Uterus (tissue), 4 donors: ENCODE measurements around the gene CASK. TPM values are rescaled to one million over a fixed set of nuclear protein-coding genes. Genes with fewer than 3 reads are reported as not detected.
A peak's percentile ranks its signal among the peaks of the same experiment; 100 is the strongest.

Source experiments
- DNase-seq, 2 donors: peaks; one replicate each; pipeline ENCODE4 v3.0.0-alpha.2; 2019 to 2020
- H3K27ac ChIP-seq, 2 donors: fragments of 200-600 bp; sonication (generic); 1 replicate in 1 of 2; 2 replicates in 1 of 2; pipeline ENCODE4 v1.5.1; 2016 to 2018
- H3K27me3 ChIP-seq, 2 donors: fragments of 200-600 bp; sonication (generic); one replicate each; pipeline ENCODE4 v1.5.1; 2018 to 2019; ENCODE audit warnings: control low read depth in 1 of 2
- H3K36me3 ChIP-seq, 2 donors: fragments of 200-600 bp; sonication (generic); one replicate each; pipeline ENCODE4 v1.5.1; 2019; ENCODE audit warnings: control low read depth in 1 of 2
- H3K4me1 ChIP-seq, 2 donors: fragments of 200-600 bp; sonication (generic); one replicate each; pipeline ENCODE4 v1.5.1; 2018 to 2019; ENCODE audit warnings: control low read depth in 1 of 2
- H3K4me3 ChIP-seq, 2 donors: fragments of 200-600 bp; sonication (generic); 1 replicate in 1 of 2; 2 replicates in 1 of 2; pipeline ENCODE4 v1.5.1; 2018 to 2019; ENCODE audit warnings: mild to moderate bottlenecking in 1 of 2
- H3K9me3 ChIP-seq, 2 donors: fragments of 200-600 bp; sonication (generic); one replicate each; pipeline ENCODE4 v1.5.1; 2019; ENCODE audit warnings: control low read depth in 1 of 2
- POLR2A ChIP-seq, 2 donors: fragments of 450-650 bp; IDR thresholded peaks; one replicate each; pipeline ENCODE4 v1.6.1; 2016; ENCODE audit warnings: antibody characterized with exemption in 2 of 2, mild to moderate bottlenecking in 1 of 2, moderate library complexity in 1 of 2
- intact Hi-C: fragments of 100-400 bp; cut with DNase I; formaldehyde crosslinking; loops from one replicate; pipeline ENCODE4 v1.15.1; 2023; ENCODE audit warnings: low total_unique reads
- total RNA-seq, 4 donors: library from RNA; depleted of rRNA in 3 of 4; stranded (reverse); fragments of >200 nt in 3 of 4; gene quantifications; one replicate each; pipeline versions ENCODE4 v1.1.0 to v1.2.4, GENCODE V29; 2014 to 2023
- TF ChIP-seq, protein P1 (sequence below), 4 experiments: fragments of 200-600 bp in 2 of 4; fragments of 450-650 bp in 2 of 4; sonication (generic) in 2 of 4; IDR thresholded peaks; one replicate each; pipeline ENCODE4 v1.5.1; 2016 to 2019; ENCODE audit warnings: antibody characterized with exemption in 4 of 4, mild to moderate bottlenecking in 2 of 4, moderate library complexity in 1 of 4
- donor health status: DM: yes; HTN: yes; CAD: no.

CASK gene
- total RNA-seq, 4 donors from 2014 or later = 7.9 to 76.0 (median 40.7) TPM

DNA sequence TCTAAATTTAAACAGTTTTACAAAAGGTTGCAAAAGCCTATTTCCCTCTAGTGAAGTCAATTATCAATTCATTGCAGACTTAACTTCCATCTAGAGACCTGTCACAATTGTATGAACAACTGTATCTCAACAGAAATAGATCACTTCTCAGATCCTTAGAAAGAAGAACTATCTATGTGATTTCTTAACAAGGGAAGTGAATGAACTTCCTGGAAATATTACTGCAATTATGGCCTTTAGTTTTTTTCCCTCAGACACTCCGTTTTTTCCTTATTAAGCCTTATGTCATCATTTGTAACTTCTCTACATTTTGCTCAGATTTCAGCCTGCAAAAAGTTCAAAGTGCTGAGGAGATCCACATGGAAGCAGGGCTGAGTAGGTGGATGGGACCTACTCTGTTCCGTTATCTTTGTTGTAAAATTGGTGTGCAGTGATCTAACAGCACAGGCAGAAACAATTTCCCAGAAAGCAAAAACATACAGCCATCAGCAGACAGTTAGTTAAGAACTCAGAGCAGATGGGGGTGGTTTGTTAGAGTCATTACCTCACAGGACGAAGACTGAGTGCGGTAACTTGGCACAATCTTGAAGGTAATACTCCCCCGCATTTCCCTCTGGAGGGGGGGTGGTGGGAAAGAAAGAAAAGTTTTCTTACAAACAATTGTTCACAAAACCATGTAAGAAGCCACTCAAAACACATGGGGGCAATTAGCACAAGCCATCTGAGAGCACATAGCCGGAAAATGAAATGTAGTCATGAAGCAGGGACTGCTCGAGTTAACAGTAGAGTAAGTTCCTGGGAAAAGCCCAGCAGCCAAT, 363.9 kb downstream of the CASK start:
- intact Hi-C loops = no loop called here
- no peaks in the 10 kb centered on the region for H3K27me3 ChIP-seq
- peak overlapping the region in 1 of 2 donors; percentile 34 for H3K27ac ChIP-seq

DNA sequence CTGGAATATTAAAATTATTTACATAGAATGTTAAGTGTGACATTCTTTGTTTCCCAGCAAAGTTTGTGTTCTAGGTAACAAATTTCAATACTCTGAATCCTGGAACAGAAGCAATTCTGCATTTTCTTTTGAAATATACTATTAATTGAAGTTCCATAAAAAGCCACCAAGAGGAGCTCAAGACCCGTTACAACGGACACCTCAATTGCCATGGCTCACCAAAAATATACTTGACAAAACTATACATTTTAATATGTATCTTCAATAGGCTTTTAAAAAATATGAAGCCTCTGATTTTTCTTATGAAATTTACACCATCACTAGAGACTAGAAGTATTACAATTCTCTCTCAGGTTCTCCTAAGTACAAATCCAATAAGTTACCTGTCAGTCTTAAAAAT, 364.8 kb downstream of the CASK start:
- H3K4me3 ChIP-seq = no peak overlapping the region
- intact Hi-C loops = no loop called here
- no peak overlapping the region for H3K27ac ChIP-seq
- no peaks in the 10 kb centered on the region for H3K4me1 ChIP-seq
- H3K9me3 ChIP-seq = no peaks in the 10 kb centered on the region
- no peak for DNase-seq
- no peaks in the 10 kb centered on the region for H3K36me3 ChIP-seq
- TF ChIP-seq POLR2A (IDR thresholded peaks at IDR 0.05) = no peak
- TF ChIP-seq, protein P1, sequence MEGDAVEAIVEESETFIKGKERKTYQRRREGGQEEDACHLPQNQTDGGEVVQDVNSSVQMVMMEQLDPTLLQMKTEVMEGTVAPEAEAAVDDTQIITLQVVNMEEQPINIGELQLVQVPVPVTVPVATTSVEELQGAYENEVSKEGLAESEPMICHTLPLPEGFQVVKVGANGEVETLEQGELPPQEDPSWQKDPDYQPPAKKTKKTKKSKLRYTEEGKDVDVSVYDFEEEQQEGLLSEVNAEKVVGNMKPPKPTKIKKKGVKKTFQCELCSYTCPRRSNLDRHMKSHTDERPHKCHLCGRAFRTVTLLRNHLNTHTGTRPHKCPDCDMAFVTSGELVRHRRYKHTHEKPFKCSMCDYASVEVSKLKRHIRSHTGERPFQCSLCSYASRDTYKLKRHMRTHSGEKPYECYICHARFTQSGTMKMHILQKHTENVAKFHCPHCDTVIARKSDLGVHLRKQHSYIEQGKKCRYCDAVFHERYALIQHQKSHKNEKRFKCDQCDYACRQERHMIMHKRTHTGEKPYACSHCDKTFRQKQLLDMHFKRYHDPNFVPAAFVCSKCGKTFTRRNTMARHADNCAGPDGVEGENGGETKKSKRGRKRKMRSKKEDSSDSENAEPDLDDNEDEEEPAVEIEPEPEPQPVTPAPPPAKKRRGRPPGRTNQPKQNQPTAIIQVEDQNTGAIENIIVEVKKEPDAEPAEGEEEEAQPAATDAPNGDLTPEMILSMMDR (IDR thresholded peaks at IDR 0.05) = peak in 3 of 4 experiments; percentile 21 to 28 (median 25)
- H3K27me3 ChIP-seq = no peaks in the 10 kb centered on the region

More for the DNA sequence above, 363.9 kb downstream of the CASK start:
- H3K4me3 ChIP-seq = no peak overlapping the region
- no peaks in the 10 kb centered on the region for H3K9me3 ChIP-seq
- DNase-seq = peak; percentile 28 to 37
- no peaks in the 10 kb centered on the region for H3K4me1 ChIP-seq
- no peaks in the 10 kb centered on the region for H3K36me3 ChIP-seq
- no peak for TF ChIP-seq POLR2A (IDR thresholded peaks at IDR 0.05)
- TF ChIP-seq, protein P1 (IDR thresholded peaks at IDR 0.05) = no peak

DNA sequence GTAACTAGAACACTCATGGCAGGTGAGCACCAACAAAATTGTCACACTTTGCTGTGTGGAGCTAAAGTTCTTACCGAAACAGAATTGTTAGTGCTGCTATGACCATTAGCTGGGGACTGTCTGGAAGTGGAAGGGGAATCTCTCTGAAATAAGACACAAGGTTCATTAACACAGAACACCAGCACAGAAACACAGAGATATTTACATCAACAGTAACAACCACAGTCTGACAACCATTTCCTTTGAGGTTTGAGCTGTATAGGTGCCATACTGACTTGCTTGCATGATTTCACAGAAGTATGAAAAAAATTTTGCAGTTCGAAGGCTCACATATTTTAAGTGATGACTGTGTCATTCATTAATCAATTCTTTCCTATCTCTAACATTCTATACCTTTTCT, 366.4 kb downstream of the CASK start:
- no peaks in the 10 kb centered on the region for H3K27me3 ChIP-seq
- no peak overlapping the region for H3K27ac ChIP-seq
- intact Hi-C loops = no loop called here
- H3K36me3 ChIP-seq = no peaks in the 10 kb centered on the region
- no peaks in the 10 kb centered on the region for H3K9me3 ChIP-seq
- H3K4me3 ChIP-seq = no peak overlapping the region
- no peak for DNase-seq
- no peak for TF ChIP-seq POLR2A (IDR thresholded peaks at IDR 0.05)
- TF ChIP-seq, protein P1 (IDR thresholded peaks at IDR 0.05) = no peak
- H3K4me1 ChIP-seq = no peaks in the 10 kb centered on the region

DNA sequence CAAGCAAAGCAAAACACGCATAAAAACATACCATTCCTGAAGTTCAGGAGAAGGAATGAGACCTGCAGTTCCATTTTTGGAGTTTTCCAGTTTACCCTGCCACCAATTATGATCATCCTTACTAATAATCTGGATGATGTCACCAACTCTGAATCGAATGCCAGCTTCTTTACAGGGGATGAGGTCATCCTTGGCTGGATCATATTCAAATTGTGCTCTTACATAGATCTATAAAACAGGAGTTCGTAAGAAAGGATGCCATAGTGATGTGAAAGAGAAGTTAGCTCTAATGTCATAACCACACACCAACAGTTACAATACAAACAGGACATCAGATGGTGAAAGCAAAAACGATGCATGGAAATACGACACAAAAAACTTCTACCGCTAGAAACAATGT, 369.7 kb downstream of the CASK start:
- no peak for TF ChIP-seq POLR2A (IDR thresholded peaks at IDR 0.05)
- TF ChIP-seq, protein P1 (IDR thresholded peaks at IDR 0.05) = no peak
- no peak for DNase-seq
- Histone ChIP-seq H3K4me3 (no peak overlapping the region), H3K36me3 (no peaks in the 10 kb centered on the region), H3K27ac (no peak overlapping the region), H3K9me3 (no peaks in the 10 kb centered on the region), H3K27me3 (no peaks in the 10 kb centered on the region), H3K4me1 (no peaks in the 10 kb centered on the region)
- intact Hi-C loops = no loop called here

DNA sequence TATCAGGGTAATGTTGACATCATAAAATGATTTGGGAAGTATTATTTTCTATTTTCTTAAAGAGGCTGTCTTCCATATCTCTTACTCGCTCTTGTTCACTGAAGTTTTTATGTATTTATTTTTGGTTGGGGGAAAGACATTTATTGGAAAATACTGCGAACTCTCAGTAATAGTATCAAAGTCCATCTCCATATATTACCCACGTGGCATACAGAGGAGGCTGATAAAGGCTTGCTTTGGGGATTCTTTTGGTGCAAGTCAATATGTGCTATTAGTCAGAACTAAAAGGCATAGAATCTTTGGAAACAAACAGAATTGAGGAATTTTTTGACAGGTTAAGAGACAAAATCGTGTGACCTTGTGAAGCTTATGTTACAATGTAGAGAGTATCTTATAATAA, 374.9 kb downstream of the CASK start:
- Histone ChIP-seq H3K4me3 (no peak overlapping the region), H3K36me3 (no peaks in the 10 kb centered on the region), H3K4me1 (no peaks in the 10 kb centered on the region), H3K27me3 (no peaks in the 10 kb centered on the region), H3K27ac (no peak overlapping the region), H3K9me3 (no peaks in the 10 kb centered on the region)
- no peak for DNase-seq
- intact Hi-C loops = no loop called here
- TF ChIP-seq, protein P1 (IDR thresholded peaks at IDR 0.05) = no peak
